SK-N-MC (cell line): Measurements from ENCODE around the gene PRDM2.
A peak's percentile ranks its signal among the peaks of the same experiment; 100 is the strongest.
"Not testable (repeated sequence)": the region's sequence is repeated elsewhere in the genome, so short reads cannot be mapped to it uniquely, and the experiment has no call there.

Source experiments
- DNase-seq: peaks from one replicate; pipeline ENCODE4 v3.0.0-alpha.2; 2011; ENCODE audit warnings: low read depth, low spot score
- H3K27ac ChIP-seq: fragments of 200-600 bp; sonication (generic); 2 replicates; pipeline ENCODE4 v1.5.1; 2016; ENCODE audit warnings: mixed run types
- H3K36me3 ChIP-seq: fragments of 200-600 bp; sonication (generic); 2 replicates; pipeline ENCODE4 v1.6.1; 2017; ENCODE audit warnings: antibody characterized with exemption, low read length, mixed read lengths; ENCODE audit not compliant: insufficient read depth
- H3K4me3 ChIP-seq: fragments of 200-600 bp; sonication (generic); 2 replicates; pipeline ENCODE4 v1.5.1; 2016
- H3K9ac ChIP-seq: fragments of 200-600 bp; sonication (generic); 2 replicates; pipeline ENCODE4 v1.8.0; 2017; ENCODE audit warnings: mixed run types, mixed read lengths; ENCODE audit not compliant: insufficient read length
- H3K9me3 ChIP-seq: fragments of 200-600 bp; sonication (generic); 2 replicates; pipeline ENCODE4 v1.6.1; 2017; ENCODE audit warnings: low read depth, mild to moderate bottlenecking, antibody characterized with exemption, low read length, moderate library complexity, mixed read lengths
- EZH2 ChIP-seq: fragments of 200-600 bp; sonication (generic); IDR thresholded peaks from one replicate; pipeline ENCODE4 v1.6.1; 2017; ENCODE audit warnings: antibody characterized with exemption
- FOXP2 ChIP-seq: optimal IDR thresholded peaks from 2 replicates; pipeline ENCODE3; 2011; ENCODE audit warnings: mild to moderate bottlenecking, moderate library complexity; ENCODE audit not compliant: insufficient read depth; ENCODE audit errors: extremely low read length, control extremely low read depth
- POLR2AphosphoS5 ChIP-seq: IDR thresholded peaks from 2 replicates; pipeline ENCODE4 v1.6.1; 2012; ENCODE audit warnings: mild to moderate bottlenecking, low read depth, low read length, borderline replicate concordance

The PRDM2 gene

GRCh38 chr1:13703558-13704490, 3.8 kb downstream of the PRDM2 start:
- H3K9me3 ChIP-seq, result no peaks in the 10 kb centered on the region
- DNase-seq, result no peak
- TF ChIP-seq EZH2 (no peak), POLR2AphosphoS5 (no peak), FOXP2 (no peak)
- H3K27ac ChIP-seq, result peak overlapping the region; percentile 99
- no peaks in the 10 kb centered on the region for H3K36me3 ChIP-seq
- peak overlapping the region; percentile 37 for H3K9ac ChIP-seq
- peak overlapping the region; percentile 44 for H3K4me3 ChIP-seq

GRCh38 chr1:13706046-13706445, 6.1 kb downstream of the PRDM2 start:
- H3K9ac ChIP-seq, result no peak overlapping the region
- H3K9me3 ChIP-seq, result no peaks in the 10 kb centered on the region
- H3K36me3 ChIP-seq, result no peaks in the 10 kb centered on the region
- H3K27ac ChIP-seq, result no peak overlapping the region
- TF ChIP-seq FOXP2 (no peak), EZH2 (no peak), POLR2AphosphoS5 (no peak)
- no peak overlapping the region for H3K4me3 ChIP-seq
- no peak for DNase-seq

GRCh38 chr1:13707164-13707563, 7.2 kb downstream of the PRDM2 start:
- no peak for TF ChIP-seq EZH2
- TF ChIP-seq POLR2AphosphoS5, result no peak
- no peak for TF ChIP-seq FOXP2
- Histone ChIP-seq H3K9ac (no peak overlapping the region), H3K27ac (no peak overlapping the region), H3K4me3 (no peak overlapping the region), H3K36me3 (no peaks in the 10 kb centered on the region), H3K9me3 (no peaks in the 10 kb centered on the region)
- DNase-seq, result no peak

- H3K9ac ChIP-seq, result peak overlapping the region; percentile 62
- H3K27ac ChIP-seq, result peak overlapping the region; percentile 44; the same call in 1 of the 2 replicates
- no peak for DNase-seq
- no peak for TF ChIP-seq POLR2AphosphoS5
- TF ChIP-seq EZH2, result no peak
- TF ChIP-seq FOXP2, result no peak
- no peaks in the 10 kb centered on the region for H3K36me3 ChIP-seq
- peak overlapping the region; percentile 45 for H3K4me3 ChIP-seq
- H3K9me3 ChIP-seq, result no peaks in the 10 kb centered on the region
Measured at GRCh38 chr1:13708380-13708982, 8.5 kb downstream of the PRDM2 start.

GRCh38 chr1:13710086-13710485, 10.1 kb downstream of the PRDM2 start:
- no peaks in the 10 kb centered on the region for H3K36me3 ChIP-seq
- no peak for DNase-seq
- no peak overlapping the region for H3K9ac ChIP-seq
- H3K4me3 ChIP-seq, result no peak overlapping the region
- H3K27ac ChIP-seq, result no peak overlapping the region
- H3K9me3 ChIP-seq, result no peaks in the 10 kb centered on the region
- TF ChIP-seq EZH2 (no peak), POLR2AphosphoS5 (no peak), FOXP2 (no peak)

GRCh38 chr1:13714851-13715250, 14.9 kb downstream of the PRDM2 start:
- Histone ChIP-seq H3K4me3 (no peak overlapping the region), H3K27ac (peak overlapping the region; percentile 63), H3K9me3 (no peaks in the 10 kb centered on the region), H3K36me3 (0 out of 2 replicates have a peak, but pooled peaks cover 3% of the 10 kb centered on the region), H3K9ac (no peak overlapping the region)
- no peak for TF ChIP-seq POLR2AphosphoS5
- no peak for DNase-seq

- not testable (repeated sequence) for DNase-seq, H3K9ac ChIP-seq
Measured at GRCh38 chr1:13715616-13716287, 15.8 kb downstream of the PRDM2 start.

GRCh38 chr1:13722808-13723360, 22.9 kb downstream of the PRDM2 start:
- no peak overlapping the region for H3K9ac ChIP-seq

More at GRCh38 chr1:13715616-13716287, 15.8 kb downstream of the PRDM2 start:
- H3K9me3 ChIP-seq, H3K4me3 ChIP-seq, H3K36me3 ChIP-seq: not testable (repeated sequence)
- peak overlapping the region; percentile 63; the same call in 1 of the 2 replicates for H3K27ac ChIP-seq

More at GRCh38 chr1:13722808-13723360, 22.9 kb downstream of the PRDM2 start:
- Histone ChIP-seq H3K4me3 (no peak overlapping the region), H3K36me3 (no peaks in the 10 kb centered on the region), H3K27ac (no peak overlapping the region), H3K9me3 (no peaks in the 10 kb centered on the region)
- no peak for DNase-seq
- TF ChIP-seq POLR2AphosphoS5 (no peak), FOXP2 (no peak), EZH2 (no peak)
